Measurements from ENCODE around the gene ZSCAN20. TPM values are rescaled to one million over a fixed set of nuclear protein-coding genes. Genes with fewer than 3 reads are reported as not detected.

The ZSCAN20 gene
- total and polyA plus RNA-seq, 2 of the 4 experiments (the other 2 are of a cell fraction), result 2.1 to 11.1 TPM

- Histone ChIP-seq H2AFZ (replicated peaks; ENCODE audit: low read length, poor library complexity) (no peak overlapping the region), H3K23ac (ENCODE audit: low read depth, low read length) (0 out of 2 replicates have a peak overlapping the region, but pooled peaks have one; percentile 36), H2AK9ac (replicated peaks; ENCODE audit: low read depth, low read length, poor library complexity) (no peak overlapping the region), H4K5ac (ENCODE audit: low read depth, low read length) (peak overlapping the region; percentile 58; the same call in 1 of the 2 replicates), H4K8ac (ENCODE audit: low read depth in 2 of 2, low read length in 2 of 2) (peak overlapping the region in 1 of 2 experiments; percentile 80; a peak in 2 of 4 replicates), H3K9me3 (ENCODE audit: control insufficient read depth, insufficient read depth, low read length) (no peaks in the 10 kb centered on the region), H2AK5ac (ENCODE audit: low read depth, low read length) (peak overlapping the region; percentile 93), H2BK120ac (ENCODE audit: low read depth, low read length) (peak overlapping the region; percentile 54), H3K18ac (ENCODE audit: low read depth, low read length) (peak overlapping the region; percentile 65; the same call in 1 of the 2 replicates), H4K20me1 (ENCODE audit: insufficient read depth, low read length) (no peaks in the 10 kb centered on the region; the same call in 1 of the 2 replicates), H4K91ac (ENCODE audit: insufficient read depth, low read depth, low read length) (peak overlapping the region; percentile 1; the same call in 1 of the 2 replicates), H3K56ac (ENCODE audit: extremely low read depth, insufficient read depth, low read length) (no peak overlapping the region), H3K14ac (replicated peaks; ENCODE audit: low read depth, low read length) (peak overlapping the region; percentile 66; the same call in 1 of the 2 replicates), H3K4me3 (ENCODE audit: insufficient read depth, low read depth, low read length) (no peak overlapping the region), H3K4me1 (ENCODE audit: control insufficient read depth, insufficient read depth, low read length) (peaks cover 13% of the 10 kb centered on the region), H3K9ac (ENCODE audit: low read depth, low read length) (no peak overlapping the region), H3K4me2 (ENCODE audit: low read depth, low read length) (0 out of 2 replicates have a peak overlapping the region, but pooled peaks have one; percentile 12), H2BK15ac (ENCODE audit: low read depth, low read length) (peak overlapping the region; percentile 85; the same call in 1 of the 3 replicates), H3K79me1 (ENCODE audit: low read depth in 1 of 2, low read length in 2 of 2) (peaks cover 3 to 7% of the 10 kb centered on the region in 2 experiments; a peak in 3 of 4 replicates), H3K36me3 (ENCODE audit: control insufficient read depth, insufficient read depth, low read length) (no peaks in the 10 kb centered on the region), H3K4ac (ENCODE audit: low read depth, low read length) (peak overlapping the region; percentile 89; the same call in 1 of the 2 replicates), H2BK20ac (ENCODE audit: low read depth, low read length) (peak overlapping the region; percentile 16; the same call in 1 of the 2 replicates), H3K27ac (ENCODE audit: insufficient read depth, low read length) (peak overlapping the region; percentile 52; the same call in 1 of the 2 replicates), H3K27me3 (ENCODE audit: control insufficient read depth, insufficient read depth, low read length) (no peaks in the 10 kb centered on the region), H3K9me1 (ENCODE audit: insufficient read depth, low read length) (peaks cover 9% of the 10 kb centered on the region), H2BK5ac (ENCODE audit: low read depth, low read length, poor library complexity, severe bottlenecking) (no peak overlapping the region)
- DNase-seq (no peak), ATAC-seq (ENCODE audit: low read depth) (no peak)
- no peak for TF ChIP-seq RCOR1 (IDR thresholded peaks at IDR 0.05; ENCODE audit: insufficient replicate concordance, low read length)
- TF ChIP-seq, protein P1, sequence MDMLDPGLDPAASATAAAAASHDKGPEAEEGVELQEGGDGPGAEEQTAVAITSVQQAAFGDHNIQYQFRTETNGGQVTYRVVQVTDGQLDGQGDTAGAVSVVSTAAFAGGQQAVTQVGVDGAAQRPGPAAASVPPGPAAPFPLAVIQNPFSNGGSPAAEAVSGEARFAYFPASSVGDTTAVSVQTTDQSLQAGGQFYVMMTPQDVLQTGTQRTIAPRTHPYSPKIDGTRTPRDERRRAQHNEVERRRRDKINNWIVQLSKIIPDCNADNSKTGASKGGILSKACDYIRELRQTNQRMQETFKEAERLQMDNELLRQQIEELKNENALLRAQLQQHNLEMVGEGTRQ (IDR thresholded peaks at IDR 0.05; ENCODE audit: low read depth, low read length), result no peak
- no peak for TF ChIP-seq MAFK (IDR thresholded peaks at IDR 0.05; ENCODE audit: low read depth, low read length)
- no peak for TF ChIP-seq SMC3 (IDR thresholded peaks at IDR 0.05; ENCODE audit: low read depth, low read length)
- TF ChIP-seq BHLHE40 (IDR thresholded peaks at IDR 0.05; ENCODE audit: low read depth, low read length), result no peak
- no peak for TF ChIP-seq POLR2A (IDR thresholded peaks at IDR 0.05; ENCODE audit: low read depth, low read length)
- in situ Hi-C loops (cut with MboI; ENCODE audit: low sequenced_read_pairs) (loop anchor here (5.0 kb wide), 1 partner anchor 42 kb away; no protein-coding TSS in a partner anchor), intact Hi-C loops (cut with micrococcal nuclease) (no loop called here), dilution Hi-C loops (cut with HindIII; ENCODE audit: low sequenced_read_pairs, unreplicated experiment) (no loop called here)
- CTCF ChIA-PET, result no interaction called here
- no TSS peak for BruUV-seq (replicated peaks)
- POLR2A ChIA-PET (ENCODE audit: unreplicated experiment), result no interaction called here
- no CpG with 5 or more reads among the region's 1 CpG for WGBS, 2 experiments (ENCODE audit: extremely low coverage in 2 of 2, insufficient read length in 1 of 2)
These were observed 38.1 kb upstream of the ZSCAN20 start for GRCh38 chr1:33434363-33434750.

Measured in IMR-90 (cell line).